ENCODE results near the gene SLC25A11. TPM values are rescaled to one million over a fixed set of nuclear protein-coding genes. Genes with fewer than 3 reads are reported as not detected.

The SLC25A11 gene
- total RNA-seq, 1 experiment from 2014 or later, result 75.1 TPM

DNA sequence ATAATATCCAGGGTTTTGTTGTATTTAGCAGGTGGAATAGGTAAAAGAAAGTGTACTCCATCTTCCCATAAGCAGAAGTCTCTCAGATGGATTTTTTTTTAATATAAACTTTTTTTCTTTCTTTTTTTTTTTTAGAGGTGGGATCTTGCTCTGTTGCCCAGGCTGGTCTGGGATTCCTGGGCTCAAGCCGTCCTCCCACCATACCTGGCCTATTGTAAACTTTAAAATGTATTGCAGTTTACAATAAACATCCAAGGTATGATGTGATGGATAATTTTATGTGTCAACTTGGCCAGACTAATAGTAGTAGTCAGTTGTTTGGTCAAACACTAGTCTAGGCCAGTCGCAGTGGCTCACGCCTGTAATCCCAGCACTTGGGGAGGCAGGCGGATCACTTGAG lies 18.5 kb downstream of the SLC25A11 start:
- no peaks in the 10 kb centered on the region for H3K79me2 ChIP-seq (ENCODE audit: insufficient read depth, low read length)
- no peaks in the 10 kb centered on the region for H3K36me3 ChIP-seq (ENCODE audit: control insufficient read depth in 1 of 2, insufficient read depth in 2 of 2, low read length in 2 of 2)
- DNase-seq (ENCODE audit: low read depth, low spot score) (no peak), ATAC-seq (no peak)
- intact Hi-C loops (cut with micrococcal nuclease), result loop anchor here (2.0 kb wide), 1 partner anchor 13 kb away; no protein-coding TSS in a partner anchor
- RAD21 ChIA-PET (ENCODE audit: low non-redundant PET in 1 of 2, low total read pairs in 2 of 2, uncharacterized antibody in 2 of 2, unreplicated experiment in 2 of 2), result no interaction called here
- H3K9ac ChIP-seq (ENCODE audit: low read length), result no peak overlapping the region
- H2AFZ ChIP-seq (ENCODE audit: low read depth, low read length, poor library complexity, severe bottlenecking), result no peak overlapping the region
- H3K4me3 ChIP-seq (replicated peaks in 1 of 2; ENCODE audit: low read depth in 1 of 2, low read length in 2 of 2), result no peak overlapping the region
- H3K4me1 ChIP-seq (ENCODE audit: control insufficient read depth in 1 of 2, insufficient read depth in 2 of 2, low read length in 2 of 2), result no peaks in the 10 kb centered on the region
- TF ChIP-seq ELF1 (IDR thresholded peaks at IDR 0.05; ENCODE audit: borderline replicate concordance, low read depth) (no peak), CEBPB (IDR thresholded peaks at IDR 0.05; ENCODE audit: low read depth) (no peak), SIN3A (IDR thresholded peaks at IDR 0.05; ENCODE audit: low read depth) (no peak), EZH2phosphoT487 (IDR thresholded peaks at IDR 0.05; ENCODE audit: borderline replicate concordance) (no peak), ZNF274 (IDR thresholded peaks at IDR 0.05; ENCODE audit: low read depth, low read length) (no peak), POLR2AphosphoS5 (IDR thresholded peaks at IDR 0.05; ENCODE audit: low read depth, low read length) (no peak), YY1 (IDR thresholded peaks at IDR 0.05; ENCODE audit: extremely low read depth, insufficient replicate concordance, low read depth, low read length) (no peak), EGR1 (IDR thresholded peaks at IDR 0.05; ENCODE audit: low read depth) (no peak), SP1 (IDR thresholded peaks at IDR 0.05; ENCODE audit: low read depth) (no peak), ZFX (IDR thresholded peaks at IDR 0.05) (no peak), CBX3 (IDR thresholded peaks at IDR 0.05; ENCODE audit: low read depth) (no peak), EZH2 (IDR thresholded peaks at IDR 0.05) (no peak), SRF (IDR thresholded peaks at IDR 0.05; ENCODE audit: low read depth) (no peak), TCF7L2 (IDR thresholded peaks at IDR 0.05; ENCODE audit: borderline replicate concordance, extremely low read depth, insufficient read depth, insufficient read length) (no peak)
- TF ChIP-seq, protein P1, sequence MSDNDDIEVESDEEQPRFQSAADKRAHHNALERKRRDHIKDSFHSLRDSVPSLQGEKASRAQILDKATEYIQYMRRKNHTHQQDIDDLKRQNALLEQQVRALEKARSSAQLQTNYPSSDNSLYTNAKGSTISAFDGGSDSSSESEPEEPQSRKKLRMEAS (IDR thresholded peaks at IDR 0.05), result no peak
- TF ChIP-seq, protein P2, sequence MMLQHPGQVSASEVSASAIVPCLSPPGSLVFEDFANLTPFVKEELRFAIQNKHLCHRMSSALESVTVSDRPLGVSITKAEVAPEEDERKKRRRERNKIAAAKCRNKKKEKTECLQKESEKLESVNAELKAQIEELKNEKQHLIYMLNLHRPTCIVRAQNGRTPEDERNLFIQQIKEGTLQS (IDR thresholded peaks at IDR 0.05), result no peak
- TF ChIP-seq, protein P3, sequence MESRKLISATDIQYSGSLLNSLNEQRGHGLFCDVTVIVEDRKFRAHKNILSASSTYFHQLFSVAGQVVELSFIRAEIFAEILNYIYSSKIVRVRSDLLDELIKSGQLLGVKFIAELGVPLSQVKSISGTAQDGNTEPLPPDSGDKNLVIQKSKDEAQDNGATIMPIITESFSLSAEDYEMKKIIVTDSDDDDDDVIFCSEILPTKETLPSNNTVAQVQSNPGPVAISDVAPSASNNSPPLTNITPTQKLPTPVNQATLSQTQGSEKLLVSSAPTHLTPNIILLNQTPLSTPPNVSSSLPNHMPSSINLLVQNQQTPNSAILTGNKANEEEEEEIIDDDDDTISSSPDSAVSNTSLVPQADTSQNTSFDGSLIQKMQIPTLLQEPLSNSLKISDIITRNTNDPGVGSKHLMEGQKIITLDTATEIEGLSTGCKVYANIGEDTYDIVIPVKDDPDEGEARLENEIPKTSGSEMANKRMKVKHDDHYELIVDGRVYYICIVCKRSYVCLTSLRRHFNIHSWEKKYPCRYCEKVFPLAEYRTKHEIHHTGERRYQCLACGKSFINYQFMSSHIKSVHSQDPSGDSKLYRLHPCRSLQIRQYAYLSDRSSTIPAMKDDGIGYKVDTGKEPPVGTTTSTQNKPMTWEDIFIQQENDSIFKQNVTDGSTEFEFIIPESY (IDR thresholded peaks at IDR 0.05; ENCODE audit: extremely low read depth, insufficient replicate concordance, low read length), result no peak
- TF ChIP-seq, protein P4, sequence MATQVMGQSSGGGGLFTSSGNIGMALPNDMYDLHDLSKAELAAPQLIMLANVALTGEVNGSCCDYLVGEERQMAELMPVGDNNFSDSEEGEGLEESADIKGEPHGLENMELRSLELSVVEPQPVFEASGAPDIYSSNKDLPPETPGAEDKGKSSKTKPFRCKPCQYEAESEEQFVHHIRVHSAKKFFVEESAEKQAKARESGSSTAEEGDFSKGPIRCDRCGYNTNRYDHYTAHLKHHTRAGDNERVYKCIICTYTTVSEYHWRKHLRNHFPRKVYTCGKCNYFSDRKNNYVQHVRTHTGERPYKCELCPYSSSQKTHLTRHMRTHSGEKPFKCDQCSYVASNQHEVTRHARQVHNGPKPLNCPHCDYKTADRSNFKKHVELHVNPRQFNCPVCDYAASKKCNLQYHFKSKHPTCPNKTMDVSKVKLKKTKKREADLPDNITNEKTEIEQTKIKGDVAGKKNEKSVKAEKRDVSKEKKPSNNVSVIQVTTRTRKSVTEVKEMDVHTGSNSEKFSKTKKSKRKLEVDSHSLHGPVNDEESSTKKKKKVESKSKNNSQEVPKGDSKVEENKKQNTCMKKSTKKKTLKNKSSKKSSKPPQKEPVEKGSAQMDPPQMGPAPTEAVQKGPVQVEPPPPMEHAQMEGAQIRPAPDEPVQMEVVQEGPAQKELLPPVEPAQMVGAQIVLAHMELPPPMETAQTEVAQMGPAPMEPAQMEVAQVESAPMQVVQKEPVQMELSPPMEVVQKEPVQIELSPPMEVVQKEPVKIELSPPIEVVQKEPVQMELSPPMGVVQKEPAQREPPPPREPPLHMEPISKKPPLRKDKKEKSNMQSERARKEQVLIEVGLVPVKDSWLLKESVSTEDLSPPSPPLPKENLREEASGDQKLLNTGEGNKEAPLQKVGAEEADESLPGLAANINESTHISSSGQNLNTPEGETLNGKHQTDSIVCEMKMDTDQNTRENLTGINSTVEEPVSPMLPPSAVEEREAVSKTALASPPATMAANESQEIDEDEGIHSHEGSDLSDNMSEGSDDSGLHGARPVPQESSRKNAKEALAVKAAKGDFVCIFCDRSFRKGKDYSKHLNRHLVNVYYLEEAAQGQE (IDR thresholded peaks at IDR 0.05; ENCODE audit: low read depth), result no peak
- TF ChIP-seq, protein P5, sequence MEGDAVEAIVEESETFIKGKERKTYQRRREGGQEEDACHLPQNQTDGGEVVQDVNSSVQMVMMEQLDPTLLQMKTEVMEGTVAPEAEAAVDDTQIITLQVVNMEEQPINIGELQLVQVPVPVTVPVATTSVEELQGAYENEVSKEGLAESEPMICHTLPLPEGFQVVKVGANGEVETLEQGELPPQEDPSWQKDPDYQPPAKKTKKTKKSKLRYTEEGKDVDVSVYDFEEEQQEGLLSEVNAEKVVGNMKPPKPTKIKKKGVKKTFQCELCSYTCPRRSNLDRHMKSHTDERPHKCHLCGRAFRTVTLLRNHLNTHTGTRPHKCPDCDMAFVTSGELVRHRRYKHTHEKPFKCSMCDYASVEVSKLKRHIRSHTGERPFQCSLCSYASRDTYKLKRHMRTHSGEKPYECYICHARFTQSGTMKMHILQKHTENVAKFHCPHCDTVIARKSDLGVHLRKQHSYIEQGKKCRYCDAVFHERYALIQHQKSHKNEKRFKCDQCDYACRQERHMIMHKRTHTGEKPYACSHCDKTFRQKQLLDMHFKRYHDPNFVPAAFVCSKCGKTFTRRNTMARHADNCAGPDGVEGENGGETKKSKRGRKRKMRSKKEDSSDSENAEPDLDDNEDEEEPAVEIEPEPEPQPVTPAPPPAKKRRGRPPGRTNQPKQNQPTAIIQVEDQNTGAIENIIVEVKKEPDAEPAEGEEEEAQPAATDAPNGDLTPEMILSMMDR (IDR thresholded peaks at IDR 0.05 in 2 of 3, conservative IDR thresholded peaks at IDR 0.05 in 1 of 3; ENCODE audit: borderline replicate concordance in 1 of 3, insufficient read depth in 1 of 3, low read depth in 2 of 3, low read length in 2 of 3), result no peak
- no peaks in the 10 kb centered on the region for H4K20me1 ChIP-seq (ENCODE audit: insufficient read depth)
- no peaks in the 10 kb centered on the region for H3K9me3 ChIP-seq (ENCODE audit: control insufficient read depth in 1 of 2, insufficient read depth in 1 of 2, low read depth in 1 of 2, low read length in 2 of 2)
- CTCF ChIA-PET, result no interaction called here
- H3K4me2 ChIP-seq (ENCODE audit: low read length), result no peak overlapping the region
- H3K27me3 ChIP-seq (ENCODE audit: insufficient read depth, low read length), result no peaks in the 10 kb centered on the region
- no peak overlapping the region for H3K27ac ChIP-seq (ENCODE audit: low read depth, low read length)
- H3K9me2 ChIP-seq (ENCODE audit: insufficient read depth), result no peaks in the 10 kb centered on the region
- BruUV-seq (replicated peaks), result no TSS peak
- POLR2A ChIA-PET, result no interaction called here
